Type B pancreatic cell (in vitro differentiated cells): ENCODE data around the gene MYO1F. TPM values are rescaled to one million over a fixed set of nuclear protein-coding genes. Genes with fewer than 3 reads are reported as not detected.

Experiments
- DNase-seq: peaks from one replicate; pipeline ENCODE4 v3.0.0; 2021; ENCODE audit warnings: mixed read lengths; ENCODE audit not compliant: unreplicated experiment; ENCODE audit errors: extremely low spot score
- H3K27ac Mint-ChIP-seq: 2 replicates; pipeline ENCODE4 v1.8.0; 2021; ENCODE audit warnings: mild to moderate bottlenecking, mixed read lengths
- H3K27me3 Mint-ChIP-seq: 2 replicates; pipeline ENCODE4 v1.8.0; 2021; ENCODE audit warnings: mixed read lengths
- H3K36me3 Mint-ChIP-seq: 2 replicates; pipeline ENCODE4 v1.8.0; 2021; ENCODE audit warnings: mixed read lengths
- H3K4me1 Mint-ChIP-seq: one replicate; pipeline ENCODE4 v1.8.0; 2021; ENCODE audit warnings: mixed read lengths; ENCODE audit not compliant: unreplicated experiment
- H3K4me3 Mint-ChIP-seq: 2 replicates; pipeline ENCODE4 v1.8.0; 2021; ENCODE audit warnings: mild to moderate bottlenecking, mixed read lengths
- H3K9me3 Mint-ChIP-seq: 2 replicates; pipeline ENCODE4 v1.8.0; 2021; ENCODE audit warnings: mixed read lengths
- CTCF ChIP-seq: fragments of 200-600 bp; sonication (generic); conservative IDR thresholded peaks from 2 replicates; pipeline ENCODE4 v1.5.0; 2021; ENCODE audit warnings: antibody characterized with exemption, mild to moderate bottlenecking
- total RNA-seq: library from RNA; stranded (reverse); gene quantifications from 2 replicates; pipeline ENCODE4 v1.2.1, GENCODE V29; 2021; ENCODE audit warnings: low replicate concordance

Gene MYO1F
- total RNA-seq, 1 donor from 2014 or later = 0.14 TPM

- no peak for DNase-seq
- peak overlapping the region; percentile 65 for H3K4me3 Mint-ChIP-seq
- H3K27ac Mint-ChIP-seq = peak overlapping the region; percentile 46
Measured at GRCh38 chr19:8528500-8528899, 48.7 kb downstream of the MYO1F start.

GRCh38 chr19:8526345-8527091 is 50.7 kb downstream of the MYO1F start:
- peaks cover 15% of the 10 kb centered on the region for H3K36me3 Mint-ChIP-seq

More at GRCh38 chr19:8528500-8528899, 48.7 kb downstream of the MYO1F start:
- Mint-ChIP-seq H3K27me3 (no peaks in the 10 kb centered on the region), H3K36me3 (peaks cover 15% of the 10 kb centered on the region), H3K9me3 (no peaks in the 10 kb centered on the region), H3K4me1 (peaks cover 13% of the 10 kb centered on the region)
- no peak for TF ChIP-seq CTCF

DNA sequence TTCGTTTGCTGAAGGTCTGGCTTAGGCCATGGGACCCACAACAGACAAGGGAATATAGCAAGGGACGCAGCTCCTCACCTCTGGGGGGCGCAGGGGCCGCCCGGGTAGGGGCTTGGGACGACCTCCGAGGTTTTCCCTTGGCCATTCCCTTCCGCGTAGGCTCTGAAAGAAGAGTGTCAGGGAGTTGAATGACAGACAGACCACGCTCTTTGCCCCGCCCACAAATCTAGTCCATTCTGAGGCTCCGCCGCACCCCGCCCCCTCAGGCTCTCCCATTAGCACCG is 51.9 kb downstream of the MYO1F start:
- H3K4me1 Mint-ChIP-seq = peaks cover 9% of the 10 kb centered on the region
- peaks cover 15% of the 10 kb centered on the region for H3K36me3 Mint-ChIP-seq
- no peak for DNase-seq
- no peak overlapping the region for H3K4me3 Mint-ChIP-seq
- TF ChIP-seq CTCF = peak; percentile 72
- no peaks in the 10 kb centered on the region for H3K9me3 Mint-ChIP-seq
- no peaks in the 10 kb centered on the region for H3K27me3 Mint-ChIP-seq
- H3K27ac Mint-ChIP-seq = no peak overlapping the region

More at GRCh38 chr19:8526345-8527091, 50.7 kb downstream of the MYO1F start:
- Mint-ChIP-seq H3K27ac (peak overlapping the region; percentile 89), H3K9me3 (no peaks in the 10 kb centered on the region), H3K27me3 (no peaks in the 10 kb centered on the region), H3K4me1 (peaks cover 9% of the 10 kb centered on the region), H3K4me3 (no peak overlapping the region)
- DNase-seq = peak; percentile 95
- TF ChIP-seq CTCF = no peak

- no peak for TF ChIP-seq CTCF
- Mint-ChIP-seq H3K36me3 (no peaks in the 10 kb centered on the region), H3K4me1 (peaks cover 4% of the 10 kb centered on the region), H3K9me3 (no peaks in the 10 kb centered on the region), H3K27ac (no peak overlapping the region), H3K27me3 (peaks cover 5% of the 10 kb centered on the region), H3K4me3 (no peak overlapping the region)
- DNase-seq = no peak
Measured at GRCh38 chr19:8519388-8519787, 57.9 kb downstream of the MYO1F start.

DNA sequence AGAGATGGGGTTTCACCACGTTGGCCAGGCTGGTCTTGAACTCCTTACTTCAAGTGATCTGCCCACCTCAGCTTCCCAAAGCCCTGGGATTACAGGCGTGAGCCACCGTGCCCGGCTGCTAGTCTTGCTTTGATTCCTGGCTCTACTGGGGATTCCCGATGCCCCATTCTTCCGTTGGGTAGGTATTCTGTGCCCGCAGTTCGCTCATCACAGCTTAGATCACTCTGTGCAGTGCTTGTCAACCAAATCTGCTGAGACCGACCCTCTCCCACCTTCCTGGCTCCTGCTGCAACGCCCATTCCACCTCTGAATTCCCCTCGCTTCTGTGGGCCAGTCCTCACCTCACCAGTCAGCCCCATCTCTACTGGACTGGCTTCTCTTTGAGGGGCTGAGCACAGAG is 58.7 kb downstream of the MYO1F start:
- Mint-ChIP-seq H3K4me3 (no peak overlapping the region), H3K4me1 (peaks cover 10% of the 10 kb centered on the region), H3K27ac (no peak overlapping the region)

More for the DNA sequence above, 58.7 kb downstream of the MYO1F start:
- Mint-ChIP-seq H3K9me3 (no peaks in the 10 kb centered on the region), H3K27me3 (peaks cover 5% of the 10 kb centered on the region), H3K36me3 (peaks cover under 1% of the 10 kb centered on the region)
- TF ChIP-seq CTCF = no peak
- DNase-seq = no peak
